HG02678 (cell line): ENCODE results near the gene WFIKKN1.

Experiments
- ATAC-seq: cut with Tn5 transposase; IDR thresholded peaks from one replicate; pipeline ENCODE4 v1.9.1; 2021; ENCODE audit warnings: mild to moderate bottlenecking, moderate library complexity; ENCODE audit not compliant: unreplicated experiment

Gene WFIKKN1

GRCh38 chr16:672371-672770, 41.6 kb downstream of the WFIKKN1 start:
- ATAC-seq = no peak

- no peak for ATAC-seq
Observed at GRCh38 chr16:672851-673250, 42.1 kb downstream of the WFIKKN1 start.

GRCh38 chr16:673399-673991, 42.7 kb downstream of the WFIKKN1 start:
- ATAC-seq = no peak

DNA sequence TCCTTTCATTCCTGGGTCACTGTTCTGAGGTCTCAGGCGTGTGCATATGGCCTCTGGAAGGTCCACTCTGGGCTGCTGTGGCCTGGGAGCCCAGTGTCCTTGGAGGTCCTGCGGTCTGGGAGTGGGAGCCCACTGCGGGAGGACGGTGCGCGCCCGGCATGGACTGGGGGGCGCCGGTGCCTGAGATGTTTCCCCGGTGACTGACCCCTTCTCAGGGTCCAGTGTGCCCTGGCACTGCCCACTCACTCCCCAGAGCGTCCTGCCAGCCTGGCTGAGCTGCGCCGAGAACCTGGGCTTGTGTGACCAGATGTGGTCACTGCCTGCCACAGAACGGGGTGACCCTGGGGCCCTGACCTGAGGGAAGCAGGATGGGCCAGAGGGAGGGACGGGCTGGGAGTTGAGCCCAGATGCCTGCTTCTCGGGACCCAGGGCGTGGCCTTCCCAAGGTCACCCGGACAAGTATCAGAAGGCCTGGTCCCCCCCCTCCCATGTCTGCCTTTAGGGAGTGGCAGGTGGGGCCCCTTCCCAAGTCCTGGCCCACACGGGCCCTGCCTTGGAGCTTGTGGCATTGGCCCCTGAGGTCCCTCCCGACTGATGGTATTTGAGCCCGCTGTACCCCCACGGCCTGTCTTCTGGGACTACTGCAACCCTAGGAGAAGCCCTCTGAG, 43.6 kb downstream of the WFIKKN1 start:
- no peak for ATAC-seq

GRCh38 chr16:674968-675883, 44.4 kb downstream of the WFIKKN1 start, which contains the start of gene RHBDL1:
RHBDL1 (plus strand) TSS chr16:675671; CDS start chr16:675791, 120 bp downstream.
- ATAC-seq = no peak

GRCh38 chr16:675884-676564, 45.2 kb downstream of the WFIKKN1 start:
- ATAC-seq = no peak

GRCh38 chr16:676565-676902, 45.7 kb downstream of the WFIKKN1 start:
- ATAC-seq = no peak

DNA sequence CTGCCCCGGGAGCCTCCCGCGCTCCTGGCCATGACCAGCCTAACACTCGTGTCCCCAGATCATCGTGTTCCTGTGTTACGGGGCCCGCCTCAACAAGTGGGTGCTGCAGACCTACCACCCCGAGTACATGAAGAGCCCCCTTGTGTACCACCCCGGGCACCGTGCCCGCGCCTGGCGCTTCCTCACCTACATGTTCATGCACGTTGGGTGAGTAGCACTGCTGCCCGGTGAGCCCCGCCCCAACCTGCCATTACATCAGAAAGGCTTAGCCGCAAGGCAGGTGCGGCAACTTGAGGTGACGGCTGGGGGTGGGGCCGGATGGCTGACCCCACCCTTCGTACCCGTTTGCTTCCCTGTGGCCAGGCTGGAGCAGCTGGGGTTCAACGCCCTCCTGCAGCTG, 46.1 kb downstream of the WFIKKN1 start:
- ATAC-seq = no peak

DNA sequence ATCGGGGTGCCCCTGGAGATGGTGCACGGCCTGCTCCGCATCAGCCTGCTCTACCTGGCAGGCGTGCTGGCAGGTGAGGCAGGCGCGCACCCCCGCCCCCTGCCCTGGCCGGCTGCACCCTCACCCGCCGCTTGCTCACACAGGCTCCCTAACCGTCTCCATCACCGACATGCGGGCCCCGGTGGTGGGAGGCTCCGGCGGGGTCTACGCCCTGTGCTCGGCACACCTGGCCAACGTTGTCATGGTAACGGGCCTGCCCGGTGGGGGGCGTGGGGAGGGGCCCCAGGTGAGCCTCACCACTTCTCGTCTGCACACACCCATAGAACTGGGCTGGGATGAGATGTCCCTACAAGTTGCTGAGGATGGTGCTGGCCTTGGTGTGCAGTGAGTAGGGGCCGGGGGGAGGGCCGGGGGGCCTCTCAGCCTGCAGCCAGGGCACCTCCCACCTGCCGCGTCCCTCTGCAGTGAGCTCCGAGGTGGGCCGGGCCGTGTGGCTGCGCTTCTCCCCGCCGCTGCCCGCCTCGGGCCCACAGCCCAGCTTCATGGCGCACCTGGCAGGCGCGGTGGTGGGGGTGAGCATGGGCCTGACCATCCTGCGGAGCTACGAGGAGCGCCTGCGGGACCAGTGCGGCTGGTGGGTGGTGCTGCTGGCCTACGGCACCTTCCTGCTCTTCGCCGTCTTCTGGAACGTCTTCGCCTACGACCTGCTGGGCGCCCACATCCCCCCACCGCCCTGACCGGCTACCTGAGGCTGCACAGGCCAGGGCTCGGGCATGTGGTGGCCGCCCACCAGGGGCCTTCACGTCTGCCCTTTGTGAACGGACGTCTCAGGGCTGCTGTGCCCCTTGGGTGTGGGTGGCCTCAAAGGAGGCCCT, 46.8 kb downstream of the WFIKKN1 start:
- no peak for ATAC-seq

DNA sequence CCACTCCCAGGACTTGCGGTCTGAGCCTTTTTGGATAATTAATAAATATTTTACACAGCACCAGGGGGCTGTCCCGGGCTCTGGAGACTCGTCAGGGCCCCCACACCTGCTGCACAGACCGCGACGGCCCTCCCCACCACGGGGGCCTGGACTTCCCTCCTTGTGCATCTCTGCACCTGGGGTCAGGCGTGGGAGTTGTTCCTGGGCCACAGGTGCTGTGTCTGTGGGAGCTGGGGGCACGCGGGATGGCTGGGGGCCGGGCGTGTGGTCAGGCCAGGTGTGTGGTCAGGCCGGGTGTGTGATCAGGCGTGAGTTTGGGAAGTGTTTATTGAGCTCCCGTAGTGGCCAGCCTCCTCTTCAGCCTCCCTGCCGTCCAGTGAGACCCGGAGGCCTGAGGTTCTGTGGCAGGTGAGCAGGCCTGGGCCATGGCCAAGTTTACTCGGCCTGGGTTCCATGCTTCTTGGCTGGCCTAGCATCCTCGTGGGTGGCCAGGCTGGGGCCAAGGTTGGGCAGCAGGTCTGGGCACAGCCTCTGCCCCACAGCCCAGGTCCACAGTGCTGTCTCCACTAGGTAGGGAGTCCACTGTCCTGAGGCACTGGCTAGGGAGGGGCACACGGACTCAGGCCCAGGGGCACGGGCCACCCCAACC, 47.5 kb downstream of the WFIKKN1 start:
- ATAC-seq = no peak

DNA sequence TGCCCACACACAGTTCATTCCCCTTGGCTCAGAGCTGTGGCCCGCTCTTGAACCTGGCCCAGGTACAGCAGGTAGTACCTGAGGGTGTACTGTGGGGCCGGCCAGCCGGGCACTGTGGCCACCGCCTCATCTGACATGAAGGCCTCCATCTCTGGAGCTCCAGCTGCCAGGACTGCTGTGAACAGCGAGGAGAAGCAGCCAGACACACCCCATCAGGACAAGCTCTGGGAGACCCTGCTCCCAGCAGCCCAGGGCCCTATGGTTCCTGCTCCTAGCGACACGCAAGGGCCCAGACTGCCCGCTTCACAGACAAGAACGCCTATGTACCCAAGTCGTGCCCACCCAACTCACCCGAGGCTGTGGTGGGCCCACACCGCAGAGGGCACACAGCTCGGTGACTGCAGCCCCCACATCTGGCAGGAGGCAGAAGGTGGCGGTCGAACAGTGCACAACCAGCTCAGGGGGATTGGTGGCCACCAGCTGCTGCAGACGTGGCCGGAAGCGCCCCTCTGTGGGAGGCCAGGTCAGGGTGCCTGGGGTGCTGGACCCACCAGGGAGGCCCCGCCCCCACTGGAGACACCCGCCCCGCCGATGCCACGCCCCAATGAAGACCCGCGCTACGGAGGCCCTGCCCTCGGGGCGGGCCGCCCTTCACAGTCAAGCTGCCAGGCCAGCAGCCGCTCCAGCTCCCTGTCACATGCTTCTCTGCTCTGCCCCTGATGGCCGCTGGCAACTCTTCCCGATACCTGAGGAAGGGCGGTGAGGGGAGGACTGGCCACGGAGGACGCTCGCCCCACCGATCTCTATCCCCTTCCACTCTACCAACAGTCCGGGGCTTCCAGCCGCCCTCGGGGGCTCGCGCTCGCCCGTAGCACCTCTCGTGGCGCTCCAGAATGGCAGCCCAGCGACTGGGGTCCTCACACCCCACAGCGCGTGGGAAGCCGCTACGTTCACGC, 48.4 kb downstream of the WFIKKN1 start:
- no peak for ATAC-seq

- ATAC-seq = peak; percentile 43
Observed at GRCh38 chr16:679814-680624, 49.2 kb downstream of the WFIKKN1 start, which contains the start of gene STUB1. STUB1 (plus strand) TSS chr16:680410; CDS start chr16:680526, 116 bp downstream.

GRCh38 chr16:680625-680945, 49.8 kb downstream of the WFIKKN1 start:
- ATAC-seq = peak; percentile 2

DNA sequence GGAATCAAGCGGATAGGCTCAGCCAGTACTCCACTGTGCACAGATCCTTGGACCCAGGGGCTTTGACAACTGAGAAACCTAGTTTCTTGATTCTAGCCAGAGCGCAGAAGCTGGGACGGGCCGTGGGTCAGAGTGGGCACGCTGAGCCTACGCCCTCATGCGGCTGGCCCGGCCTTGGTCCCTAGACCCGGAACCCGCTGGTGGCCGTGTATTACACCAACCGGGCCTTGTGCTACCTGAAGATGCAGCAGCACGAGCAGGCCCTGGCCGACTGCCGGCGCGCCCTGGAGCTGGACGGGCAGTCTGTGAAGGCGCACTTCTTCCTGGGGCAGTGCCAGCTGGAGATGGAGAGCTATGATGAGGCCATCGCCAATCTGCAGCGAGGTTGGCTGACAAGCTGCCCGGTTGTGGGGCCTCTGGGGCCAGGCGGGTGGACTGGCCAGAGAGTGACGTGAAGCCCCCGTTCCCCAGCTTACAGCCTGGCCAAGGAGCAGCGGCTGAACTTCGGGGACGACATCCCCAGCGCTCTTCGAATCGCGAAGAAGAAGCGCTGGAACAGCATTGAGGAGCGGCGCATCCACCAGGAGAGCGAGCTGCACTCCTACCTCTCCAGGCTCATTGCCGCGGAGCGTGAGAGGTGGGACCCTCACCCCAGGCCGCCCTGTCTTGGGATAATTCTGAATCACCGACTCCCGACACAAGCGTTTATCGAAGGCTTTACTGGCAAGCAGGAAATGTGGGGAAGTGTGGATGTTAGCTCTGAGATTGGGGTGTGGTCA, 50.4 kb downstream of the WFIKKN1 start:
- no peak for ATAC-seq

DNA sequence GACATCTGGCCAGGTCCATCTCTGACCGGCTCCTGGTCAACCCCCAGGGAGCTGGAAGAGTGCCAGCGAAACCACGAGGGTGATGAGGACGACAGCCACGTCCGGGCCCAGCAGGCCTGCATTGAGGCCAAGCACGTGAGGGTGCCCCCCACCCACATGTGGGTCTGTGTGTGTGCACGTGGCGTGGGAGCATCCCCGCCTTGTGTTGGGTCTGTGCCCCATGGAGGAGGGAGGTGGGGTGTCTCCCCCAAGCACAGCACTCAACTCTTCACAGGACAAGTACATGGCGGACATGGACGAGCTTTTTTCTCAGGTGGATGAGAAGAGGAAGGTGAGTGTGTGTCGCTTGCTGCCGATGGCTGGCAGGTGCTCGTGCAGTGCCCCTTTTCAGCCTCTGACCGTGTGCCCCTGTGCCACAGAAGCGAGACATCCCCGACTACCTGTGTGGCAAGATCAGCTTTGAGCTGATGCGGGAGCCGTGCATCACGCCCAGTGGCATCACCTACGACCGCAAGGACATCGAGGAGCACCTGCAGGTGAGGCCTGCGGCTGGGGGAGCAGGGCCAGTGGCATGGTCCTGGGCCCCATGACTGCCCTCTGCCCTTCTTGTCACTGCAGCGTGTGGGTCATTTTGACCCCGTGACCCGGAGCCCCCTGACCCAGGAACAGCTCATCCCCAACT, 51.1 kb downstream of the WFIKKN1 start:
- no peak for ATAC-seq
